ENCODE data around the gene CCL26.

CCL26 gene

GRCh38 chr7:75772081-75773077 lies at the start of gene CCL26:
Gene CCL26 (minus strand): TSS chr7:75772211. CDS start chr7:75772176, 35 bp downstream.
- peak within 1 kb of the TSS in 1 of 11 experiments; percentile 9; a peak in 1 of 22 replicates for H3K9ac ChIP-seq
- no peak for TF ChIP-seq Cebpa-rat (IDR thresholded peaks at IDR 0.05)
- peak within 1 kb of the TSS; percentile 0 to 84 (median 41); a peak in 16 of 22 replicates for H3K4me2 ChIP-seq
- H3K27me3 ChIP-seq: no peaks in the 10 kb centered on the region
- peak within 1 kb of the TSS in 4 of 11 experiments; percentile 12 to 27 (median 18); a peak in 6 of 22 replicates for H3K27ac ChIP-seq
- H3K36me3 ChIP-seq: no peaks in the 10 kb centered on the region
- H3K4me1 ChIP-seq: peaks cover 20 to 68% (median 47%) of the 10 kb centered on the region in 10 experiments
- H3K9me3 ChIP-seq (replicated peaks in 1 of 11): peaks cover 0 to 19% (median 9%) of the 10 kb centered on the region in 11 experiments; a peak in 8 of 22 replicates
- H4K20me1 ChIP-seq: no peaks in the 10 kb centered on the region
- H3K4me3 ChIP-seq: no peak within 1 kb of the TSS

GRCh38 chr7:75820688-75821087 lies 48.7 kb upstream of the CCL26 start:
- peaks cover 0 to 50% (median 16%) of the 10 kb centered on the region in 10 experiments; a peak in 13 of 20 replicates for H3K4me1 ChIP-seq
- peaks cover 0 to 29% (median 0%) of the 10 kb centered on the region in 11 experiments; a peak in 5 of 22 replicates for H3K36me3 ChIP-seq
- H3K4me3 ChIP-seq: no peak overlapping the region
- H3K27ac ChIP-seq: no peak overlapping the region
- H3K27me3 ChIP-seq: no peaks in the 10 kb centered on the region
- no peaks in the 10 kb centered on the region for H3K9me3 ChIP-seq (replicated peaks in 1 of 11)
- no peak overlapping the region for H3K9ac ChIP-seq
- no peak for TF ChIP-seq Cebpa-rat (IDR thresholded peaks at IDR 0.05)
- no peak overlapping the region for H3K4me2 ChIP-seq
- 0 out of 22 replicates have a peak, but pooled peaks cover 0 to 6% (median 0%) of the 10 kb centered on the region in 11 experiments for H4K20me1 ChIP-seq

- Histone ChIP-seq H3K4me2 (peak overlapping the region in 5 of 11 experiments; percentile 10 to 92 (median 62); a peak in 9 of 22 replicates), H3K9me3 (replicated peaks in 1 of 11) (no peaks in the 10 kb centered on the region), H3K27ac (peak overlapping the region in 4 of 11 experiments; percentile 24 to 94 (median 71); a peak in 7 of 22 replicates), H3K36me3 (peaks cover 0 to 24% (median 0%) of the 10 kb centered on the region in 11 experiments; a peak in 5 of 22 replicates), H3K4me3 (no peak overlapping the region), H3K4me1 (peaks cover 0 to 60% (median 16%) of the 10 kb centered on the region in 10 experiments; a peak in 13 of 20 replicates), H3K9ac (peak overlapping the region in 3 of 11 experiments; percentile 38 to 75 (median 54); a peak in 4 of 22 replicates), H3K27me3 (no peaks in the 10 kb centered on the region), H4K20me1 (0 out of 22 replicates have a peak, but pooled peaks cover 0 to 6% (median 0%) of the 10 kb centered on the region in 11 experiments)
- TF ChIP-seq Cebpa-rat (IDR thresholded peaks at IDR 0.05): no peak
Measured at GRCh38 chr7:75819711-75820110, 47.7 kb upstream of the CCL26 start.

GRCh38 chr7:75818472-75818871 lies 46.5 kb upstream of the CCL26 start:
- H3K9ac ChIP-seq: peak overlapping the region in 3 of 11 experiments; percentile 15 to 51 (median 50); a peak in 3 of 22 replicates
- peak overlapping the region in 4 of 11 experiments; percentile 35 to 94 (median 60); a peak in 7 of 22 replicates for H3K27ac ChIP-seq
- H3K4me2 ChIP-seq: peak overlapping the region in 5 of 11 experiments; percentile 10 to 94 (median 88); a peak in 9 of 22 replicates
- H3K9me3 ChIP-seq (replicated peaks in 1 of 11): no peaks in the 10 kb centered on the region
- H3K4me1 ChIP-seq: peaks cover 6 to 71% (median 28%) of the 10 kb centered on the region in 10 experiments
- H4K20me1 ChIP-seq: 0 out of 22 replicates have a peak, but pooled peaks cover 0 to 6% (median 0%) of the 10 kb centered on the region in 11 experiments
- no peak for TF ChIP-seq Cebpa-rat (IDR thresholded peaks at IDR 0.05)
- no peaks in the 10 kb centered on the region for H3K27me3 ChIP-seq
- H3K4me3 ChIP-seq: no peak overlapping the region
- H3K36me3 ChIP-seq: peaks cover 0 to 15% (median 0%) of the 10 kb centered on the region in 11 experiments; a peak in 5 of 22 replicates

GRCh38 chr7:75817116-75817515 lies 45.1 kb upstream of the CCL26 start:
- Histone ChIP-seq H3K27me3 (no peaks in the 10 kb centered on the region), H3K27ac (peak overlapping the region in 4 of 11 experiments; percentile 35 to 94 (median 62); a peak in 7 of 22 replicates), H3K36me3 (0 out of 22 replicates have a peak, but pooled peaks cover 0 to 4% (median 0%) of the 10 kb centered on the region in 11 experiments), H3K4me3 (no peak overlapping the region), H3K4me1 (peaks cover 10 to 77% (median 33%) of the 10 kb centered on the region in 10 experiments), H3K9me3 (replicated peaks in 1 of 11) (no peaks in the 10 kb centered on the region), H3K4me2 (peak overlapping the region in 8 of 11 experiments; percentile 7 to 94 (median 60); a peak in 11 of 22 replicates), H3K9ac (peak overlapping the region in 3 of 11 experiments; percentile 47 to 52 (median 51); a peak in 3 of 22 replicates), H4K20me1 (no peaks in the 10 kb centered on the region)
- no peak; a peak in 1 of 22 replicates for TF ChIP-seq Cebpa-rat (IDR thresholded peaks at IDR 0.05)

GRCh38 chr7:75815418-75816064 lies 43.5 kb upstream of the CCL26 start:
- peak overlapping the region in 3 of 11 experiments; percentile 88 to 94 (median 93); a peak in 6 of 22 replicates for H3K4me2 ChIP-seq

GRCh38 chr7:75814407-75814947 lies 42.5 kb upstream of the CCL26 start:
- Histone ChIP-seq H3K4me1 (peaks cover 10 to 82% (median 33%) of the 10 kb centered on the region in 10 experiments), H3K27me3 (no peaks in the 10 kb centered on the region), H3K9me3 (replicated peaks in 1 of 11) (no peaks in the 10 kb centered on the region), H3K4me2 (peak overlapping the region in 8 of 11 experiments; percentile 67 to 94 (median 84); a peak in 15 of 22 replicates), H3K4me3 (no peak overlapping the region), H3K9ac (no peak overlapping the region), H3K36me3 (0 out of 22 replicates have a peak, but pooled peaks cover 0 to 7% (median 0%) of the 10 kb centered on the region in 11 experiments), H3K27ac (peak overlapping the region in 4 of 11 experiments; percentile 3 to 22 (median 10); a peak in 2 of 22 replicates), H4K20me1 (no peaks in the 10 kb centered on the region)
- no peak for TF ChIP-seq Cebpa-rat (IDR thresholded peaks at IDR 0.05)

More at GRCh38 chr7:75815418-75816064, 43.5 kb upstream of the CCL26 start:
- Histone ChIP-seq H3K27ac (no peak overlapping the region), H4K20me1 (no peaks in the 10 kb centered on the region), H3K27me3 (no peaks in the 10 kb centered on the region), H3K9me3 (replicated peaks in 1 of 11) (no peaks in the 10 kb centered on the region), H3K9ac (no peak overlapping the region), H3K36me3 (0 out of 22 replicates have a peak, but pooled peaks cover 0 to 7% (median 0%) of the 10 kb centered on the region in 11 experiments), H3K4me1 (peaks cover 10 to 86% (median 33%) of the 10 kb centered on the region in 10 experiments), H3K4me3 (no peak overlapping the region)
- no peak for TF ChIP-seq Cebpa-rat (IDR thresholded peaks at IDR 0.05)

Measured in BLaER1 treated with 17β-estradiol and CSF1 and Interleukin-3, amounts not matched to agents 10 nM and 100 nM (cell line).